Thoracic aorta (tissue), 2 donors: ENCODE measurements around the gene BSN. TPM values are rescaled to one million over a fixed set of nuclear protein-coding genes. Genes with fewer than 3 reads are reported as not detected.
"Not testable (repeated sequence)": the region's sequence is repeated elsewhere in the genome, so short reads cannot be mapped to it uniquely, and the experiment has no call there.

Experiments used
- ATAC-seq: fragments of 150-250 bp; one replicate; pipeline ENCODE4 v1.8.0; 2017; ENCODE audit warnings: low read depth; ENCODE audit not compliant: insufficient number of reproducible peaks, low FRiP score
- DNase-seq: peaks from one replicate; pipeline ENCODE4 v3.0.0-alpha.2; 2020; ENCODE audit warnings: low spot score
- H3K27ac ChIP-seq, 2 donors: fragments of 200-600 bp; sonication (generic); 1 replicate in 1 of 2; 2 replicates in 1 of 2; pipeline ENCODE4 v1.5.1; 2016; ENCODE audit warnings: mild to moderate bottlenecking in 2 of 2, moderate library complexity in 2 of 2
- H3K27me3 ChIP-seq: fragments of 200-600 bp; sonication (generic); replicated peaks from 2 replicates; pipeline ENCODE4 v1.6.0; 2016; ENCODE audit warnings: mild to moderate bottlenecking; ENCODE audit not compliant: insufficient read depth
- H3K36me3 ChIP-seq: fragments of 200-600 bp; sonication (generic); one replicate; pipeline ENCODE4 v1.5.1; 2016
- H3K4me1 ChIP-seq, 2 donors: fragments of 200-600 bp; sonication (generic); 1 replicate in 1 of 2; 2 replicates in 1 of 2; pipeline versions ENCODE4 v1.5.1 to v1.6.0; 2016; ENCODE audit warnings: low read depth in 2 of 2, mild to moderate bottlenecking in 1 of 2; ENCODE audit not compliant: control insufficient read depth in 1 of 2
- H3K4me3 ChIP-seq: fragments of 200-600 bp; sonication (generic); 2 replicates; pipeline ENCODE4 v1.5.1; 2016; ENCODE audit warnings: mild to moderate bottlenecking
- H3K9me3 ChIP-seq: fragments of 200-600 bp; sonication (generic); 2 replicates; pipeline ENCODE4 v1.5.1; 2016
- total RNA-seq, 2 donors: library from RNA; depleted of rRNA; stranded (reverse); fragments of >200 nt; gene quantifications; one replicate each; pipeline versions ENCODE4 v1.1.0 to v1.2.3, GENCODE V29; 2016
- TF ChIP-seq, protein P1 (sequence below): fragments of 200-600 bp; sonication (generic); IDR thresholded peaks from one replicate; pipeline ENCODE4 v1.5.1; 2019; ENCODE audit warnings: antibody characterized with exemption

BSN gene
- total RNA-seq, 2 donors from 2014 or later = 0.27 to 0.35 TPM

DNA sequence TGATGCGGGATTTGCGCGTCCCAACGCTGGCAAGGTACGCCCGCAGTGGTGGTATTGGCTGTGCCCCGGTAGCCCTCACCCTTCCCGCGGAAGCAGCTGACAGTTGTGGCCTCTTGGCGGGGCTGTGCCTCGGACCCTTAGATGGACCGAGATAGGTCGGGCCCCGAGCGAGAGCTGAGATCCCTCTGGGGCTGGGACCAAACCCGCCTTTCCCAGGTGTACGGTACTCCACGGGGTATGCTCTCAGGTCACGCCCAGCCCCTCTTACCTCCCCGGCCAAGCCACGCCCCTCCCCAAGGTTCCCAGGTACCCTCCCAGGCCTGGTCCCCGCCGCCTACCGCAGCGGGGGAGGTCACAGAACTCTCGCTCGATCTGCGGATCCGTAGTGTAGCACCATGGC, 132.1 kb downstream of the BSN start:
- H3K27me3 ChIP-seq, ATAC-seq, DNase-seq, H3K9me3 ChIP-seq, H3K27ac ChIP-seq: not testable (repeated sequence)
- H3K4me3 ChIP-seq = peak overlapping the region; percentile 61
- peaks cover 21% of the 10 kb centered on the region for H3K36me3 ChIP-seq
- H3K4me1 ChIP-seq = peaks cover 17 to 27% of the 10 kb centered on the region in 2 donors

GRCh38 chr3:49686769-49687423, 132.6 kb downstream of the BSN start:
- peak overlapping the region; percentile 61 for H3K4me3 ChIP-seq
- DNase-seq, H3K27me3 ChIP-seq, ATAC-seq, H3K9me3 ChIP-seq, H3K27ac ChIP-seq: not testable (repeated sequence)
- H3K4me1 ChIP-seq = peaks cover 17 to 31% of the 10 kb centered on the region in 2 donors
- H3K36me3 ChIP-seq = peaks cover 18% of the 10 kb centered on the region

DNA sequence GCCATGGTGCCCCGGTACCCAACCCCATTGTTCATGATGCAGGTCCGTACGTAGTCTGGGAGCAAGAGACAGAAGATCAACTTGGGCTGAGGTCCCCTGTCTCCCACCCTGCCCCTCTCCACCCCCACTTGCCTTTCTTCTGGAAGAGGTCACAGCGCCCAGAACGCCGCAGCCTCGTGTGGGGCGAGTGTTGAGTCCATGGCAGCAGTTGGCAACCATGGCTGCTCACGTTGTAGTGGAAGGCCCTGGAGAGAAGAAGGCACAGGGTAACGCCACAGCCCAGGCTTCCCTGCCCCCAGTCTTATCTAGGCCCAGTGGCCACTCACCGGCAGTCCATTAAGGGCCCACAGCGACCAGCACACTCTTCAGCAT, 133.1 kb downstream of the BSN start:
- H3K4me3 ChIP-seq, H3K9me3 ChIP-seq, DNase-seq, H3K27me3 ChIP-seq, ATAC-seq, H3K27ac ChIP-seq: not testable (repeated sequence)
- H3K4me1 ChIP-seq = peaks cover 17 to 31% of the 10 kb centered on the region in 2 donors
- peaks cover 12% of the 10 kb centered on the region for H3K36me3 ChIP-seq

DNA sequence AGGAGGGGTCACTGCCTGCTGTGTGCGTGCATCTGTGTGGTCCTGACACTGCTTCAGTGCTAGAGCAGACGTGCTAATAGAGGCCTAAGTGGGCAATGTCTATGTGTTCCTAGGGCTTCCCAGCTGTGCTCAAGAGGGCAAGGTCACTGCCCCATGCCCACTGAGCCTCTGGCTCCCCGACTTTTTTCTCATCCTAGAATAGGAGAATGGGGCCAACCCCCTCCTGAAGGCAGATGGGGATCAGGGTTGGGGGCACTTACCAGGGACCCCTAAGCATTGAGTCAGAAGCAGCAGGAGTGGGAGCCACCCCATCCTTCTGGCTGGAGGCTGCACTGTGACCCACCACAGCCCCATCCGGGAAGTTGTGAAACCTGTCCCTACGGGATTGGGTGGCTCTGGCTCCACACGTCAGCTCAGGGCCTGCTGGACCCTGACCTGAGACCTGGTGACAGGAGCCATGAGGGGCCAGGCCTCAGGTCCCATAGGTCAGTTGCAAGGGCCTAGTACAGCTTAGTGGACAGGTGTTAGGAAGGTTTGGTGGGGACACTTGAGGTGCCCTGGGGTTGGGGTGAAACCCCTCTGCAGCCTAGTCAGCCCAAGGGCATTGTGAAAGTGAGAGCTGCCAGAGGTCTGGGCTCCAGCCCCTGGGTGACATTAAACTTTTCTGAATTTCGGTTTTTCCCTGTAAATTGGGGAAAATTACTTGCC, 134.2 kb downstream of the BSN start:
- not testable (repeated sequence) for ATAC-seq, H3K36me3 ChIP-seq, DNase-seq, H3K9me3 ChIP-seq, H3K27me3 ChIP-seq
- peaks cover 17 to 31% of the 10 kb centered on the region in 2 donors for H3K4me1 ChIP-seq
- peak overlapping the region; percentile 94 for H3K4me3 ChIP-seq
- peak overlapping the region; percentile 64 to 71 for H3K27ac ChIP-seq

- ATAC-seq (peak; percentile 61), DNase-seq (peak; percentile 21)
- no peaks in the 10 kb centered on the region for H3K9me3 ChIP-seq
- H3K4me1 ChIP-seq = peaks cover 17 to 31% of the 10 kb centered on the region in 2 donors
- H3K27ac ChIP-seq = peak within 1 kb of the TSS; percentile 64 to 71
- peak within 1 kb of the TSS; percentile 94 for H3K4me3 ChIP-seq
- H3K36me3 ChIP-seq = no peaks in the 10 kb centered on the region
- TF ChIP-seq, protein P1, sequence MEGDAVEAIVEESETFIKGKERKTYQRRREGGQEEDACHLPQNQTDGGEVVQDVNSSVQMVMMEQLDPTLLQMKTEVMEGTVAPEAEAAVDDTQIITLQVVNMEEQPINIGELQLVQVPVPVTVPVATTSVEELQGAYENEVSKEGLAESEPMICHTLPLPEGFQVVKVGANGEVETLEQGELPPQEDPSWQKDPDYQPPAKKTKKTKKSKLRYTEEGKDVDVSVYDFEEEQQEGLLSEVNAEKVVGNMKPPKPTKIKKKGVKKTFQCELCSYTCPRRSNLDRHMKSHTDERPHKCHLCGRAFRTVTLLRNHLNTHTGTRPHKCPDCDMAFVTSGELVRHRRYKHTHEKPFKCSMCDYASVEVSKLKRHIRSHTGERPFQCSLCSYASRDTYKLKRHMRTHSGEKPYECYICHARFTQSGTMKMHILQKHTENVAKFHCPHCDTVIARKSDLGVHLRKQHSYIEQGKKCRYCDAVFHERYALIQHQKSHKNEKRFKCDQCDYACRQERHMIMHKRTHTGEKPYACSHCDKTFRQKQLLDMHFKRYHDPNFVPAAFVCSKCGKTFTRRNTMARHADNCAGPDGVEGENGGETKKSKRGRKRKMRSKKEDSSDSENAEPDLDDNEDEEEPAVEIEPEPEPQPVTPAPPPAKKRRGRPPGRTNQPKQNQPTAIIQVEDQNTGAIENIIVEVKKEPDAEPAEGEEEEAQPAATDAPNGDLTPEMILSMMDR = peak; percentile 38
- no peaks in the 10 kb centered on the region for H3K27me3 ChIP-seq
These were observed 135.0 kb downstream of the BSN start, which contains the start of the genes MST1 and RNF123 for GRCh38 chr3:49689046-49689907. MST1 (minus strand) TSS chr3:49689474; CDS start chr3:49688691, 783 bp downstream. RNF123 (plus strand) TSS chr3:49689557; CDS start chr3:49691166, 1,609 bp downstream.

DNA sequence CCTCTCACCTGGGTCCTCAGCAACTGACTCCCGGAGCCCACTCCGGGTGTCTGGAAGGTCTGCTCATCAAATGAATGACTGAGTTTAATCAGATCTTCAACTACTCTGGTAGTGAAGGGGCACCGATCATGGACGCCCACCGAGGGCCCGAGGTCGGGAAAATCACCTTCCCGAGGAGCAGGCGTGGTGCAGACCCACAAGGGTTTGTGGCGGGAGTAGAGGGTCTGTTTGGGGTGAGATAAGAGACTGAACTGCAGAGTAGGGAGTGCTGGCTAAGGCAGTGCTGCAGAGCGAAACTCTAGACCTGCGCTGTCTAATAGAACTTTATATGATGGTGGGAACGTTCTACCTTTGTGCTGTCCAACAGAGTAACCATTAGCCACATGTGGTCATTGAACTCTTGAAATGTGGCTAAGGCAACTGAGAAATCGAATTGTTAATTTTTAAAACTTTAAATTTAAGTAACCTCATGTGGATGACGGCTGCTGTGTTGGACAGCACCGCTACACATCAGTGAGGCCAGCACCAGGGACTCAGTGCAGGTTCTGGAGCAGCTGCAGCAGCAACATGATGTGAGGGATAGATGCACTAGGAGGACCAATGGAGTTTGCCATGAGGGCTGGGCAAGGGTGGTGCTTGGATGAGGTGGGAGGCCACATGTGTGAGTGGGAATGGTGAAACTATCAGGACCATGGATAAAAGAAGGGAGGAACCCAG, 135.8 kb downstream of the BSN start:
- Histone ChIP-seq H3K4me3 (peak overlapping the region; percentile 94), H3K27ac (peak overlapping the region; percentile 53 to 64), H3K4me1 (peaks cover 17 to 31% of the 10 kb centered on the region in 2 donors)
- H3K9me3 ChIP-seq, ATAC-seq, DNase-seq, H3K36me3 ChIP-seq, H3K27me3 ChIP-seq: not testable (repeated sequence)

GRCh38 chr3:49690856-49691255, 136.6 kb downstream of the BSN start:
- peaks cover 17 to 31% of the 10 kb centered on the region in 2 donors for H3K4me1 ChIP-seq
- not testable (repeated sequence) for H3K27ac ChIP-seq, H3K36me3 ChIP-seq, H3K27me3 ChIP-seq, ATAC-seq, H3K9me3 ChIP-seq, DNase-seq, H3K4me3 ChIP-seq

DNA sequence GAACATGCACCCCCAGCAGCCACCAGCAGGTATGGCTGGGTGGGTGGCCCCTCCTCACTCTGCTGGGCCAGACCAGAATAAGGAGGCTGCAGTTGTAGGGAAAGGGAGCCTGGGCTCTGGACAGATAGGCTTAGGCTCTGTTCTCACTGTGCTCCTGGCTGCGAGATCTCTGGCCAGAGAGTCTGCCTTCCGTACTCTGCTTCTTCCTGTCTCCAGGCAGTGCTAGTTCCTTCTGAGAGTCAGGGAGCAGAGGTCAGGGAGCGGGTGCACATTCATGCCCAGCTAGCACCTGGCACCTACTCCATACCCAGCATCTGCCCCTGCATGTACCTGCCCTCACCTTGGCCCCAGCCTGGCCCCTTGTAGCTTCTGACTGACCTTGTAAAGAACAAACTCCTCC, 137.2 kb downstream of the BSN start:
- DNase-seq, H3K36me3 ChIP-seq, H3K9me3 ChIP-seq, H3K4me3 ChIP-seq, H3K27ac ChIP-seq, H3K27me3 ChIP-seq, ATAC-seq: not testable (repeated sequence)
- peaks cover 17 to 31% of the 10 kb centered on the region in 2 donors for H3K4me1 ChIP-seq

DNA sequence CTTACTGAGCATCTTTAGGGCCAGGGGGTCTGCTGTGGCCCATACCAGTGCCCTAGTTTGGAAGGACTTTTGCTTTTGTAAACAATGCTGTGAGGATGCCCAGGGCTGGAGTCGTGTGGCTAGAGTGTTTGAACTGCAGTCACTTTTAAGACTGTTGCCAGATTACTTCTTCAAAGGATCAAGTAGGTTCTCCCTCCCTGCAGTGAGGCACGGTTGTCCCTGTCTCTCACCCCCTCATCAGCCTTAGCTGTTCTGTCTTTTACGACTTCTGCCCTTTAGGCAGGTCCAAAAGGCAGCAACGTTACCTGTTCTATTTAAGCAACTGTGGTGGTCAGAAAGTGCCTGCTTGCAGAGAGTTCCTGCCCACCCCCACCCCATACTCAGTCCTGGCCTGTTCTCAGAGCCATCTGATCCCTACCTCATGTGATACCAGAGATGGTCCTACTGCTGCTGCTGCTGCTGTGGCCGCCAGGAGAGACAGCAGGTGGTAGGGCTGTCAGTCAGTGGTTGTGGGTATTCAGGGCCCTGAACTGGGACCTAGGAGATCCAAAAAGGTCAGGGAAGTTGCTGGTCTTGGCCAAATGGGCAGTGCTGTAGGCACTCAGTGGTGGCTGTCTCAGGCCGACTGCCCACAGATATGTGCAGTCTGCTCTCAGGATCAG, 140.3 kb downstream of the BSN start:
- not testable (repeated sequence) for H3K27me3 ChIP-seq, H3K36me3 ChIP-seq, H3K4me3 ChIP-seq, H3K27ac ChIP-seq, H3K9me3 ChIP-seq, DNase-seq, ATAC-seq
- peaks cover 11 to 20% of the 10 kb centered on the region in 2 donors for H3K4me1 ChIP-seq

DNA sequence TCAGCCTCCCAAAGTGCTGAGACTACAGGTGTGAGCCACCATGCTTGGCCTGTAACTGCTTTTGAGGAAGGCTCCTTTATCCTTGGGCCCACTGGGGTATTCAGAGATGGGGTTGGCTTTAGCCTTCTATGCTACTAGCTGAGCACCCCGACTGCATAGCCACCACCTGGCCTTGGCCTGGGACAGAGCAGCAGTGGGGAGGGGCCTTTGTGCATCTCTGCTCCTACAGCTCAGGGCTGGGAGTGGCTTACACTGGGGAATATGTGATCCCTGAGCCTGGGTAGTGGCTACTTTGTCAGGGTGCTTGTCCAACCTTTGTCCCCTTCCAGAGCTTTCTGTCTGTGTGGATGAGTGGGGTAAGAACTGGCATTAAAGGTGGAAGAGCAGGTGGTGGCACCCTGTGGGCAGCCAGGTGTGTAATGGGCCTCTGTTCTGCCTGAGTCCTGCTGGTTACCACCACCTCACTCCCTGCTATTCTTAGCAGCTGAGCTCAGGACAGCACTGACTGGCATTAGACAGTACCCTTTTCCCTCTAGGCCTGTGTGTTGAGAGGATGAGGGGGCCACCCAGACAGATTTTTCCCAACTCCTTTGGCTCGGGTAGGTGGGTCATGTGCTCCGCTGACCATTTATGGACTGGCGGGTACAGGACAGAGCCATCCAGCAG, 141.2 kb downstream of the BSN start:
- H3K27me3 ChIP-seq, H3K4me3 ChIP-seq, ATAC-seq, H3K27ac ChIP-seq, H3K36me3 ChIP-seq, DNase-seq, H3K9me3 ChIP-seq: not testable (repeated sequence)
- H3K4me1 ChIP-seq = peaks cover 5 to 12% of the 10 kb centered on the region in 2 donors
